H9 (cell line): ENCODE data around the gene CDKL4. TPM values are rescaled to one million over a fixed set of nuclear protein-coding genes. Genes with fewer than 3 reads are reported as not detected.

Experiments used
- DNase-seq: peaks from one replicate; pipeline ENCODE4 v3.0.0-alpha.2; 2017
- H2AFZ ChIP-seq: one replicate; pipeline ENCODE4 v1.6.1; 2013; ENCODE audit warnings: mild to moderate bottlenecking, low read length, control low read depth, moderate library complexity
- H2AK5ac ChIP-seq: 2 replicates; pipeline ENCODE4 v1.6.1; 2013; ENCODE audit warnings: low read length, control low read depth, mixed read lengths; ENCODE audit not compliant: insufficient read length
- H2BK120ac ChIP-seq: one replicate; pipeline ENCODE4 v1.6.1; 2013; ENCODE audit warnings: low read depth, mild to moderate bottlenecking, low read length, control low read depth, inconsistent platforms; ENCODE audit not compliant: poor library complexity, severe bottlenecking
- H2BK12ac ChIP-seq: 2 replicates; pipeline ENCODE4 v1.6.1; 2013; ENCODE audit warnings: low read length, control low read depth, mixed read lengths, low read depth; ENCODE audit not compliant: insufficient read length
- H2BK15ac ChIP-seq: 2 replicates; pipeline ENCODE4 v1.6.1; 2013; ENCODE audit warnings: low read depth, low read length, control low read depth
- H2BK20ac ChIP-seq: one replicate; pipeline ENCODE4 v1.6.1; 2013; ENCODE audit warnings: low read depth, mild to moderate bottlenecking, low read length, control low read depth, inconsistent platforms; ENCODE audit not compliant: poor library complexity, severe bottlenecking
- H2BK5ac ChIP-seq: 2 replicates; pipeline ENCODE4 v1.6.1; 2013; ENCODE audit warnings: low read length, control low read depth, mixed read lengths; ENCODE audit not compliant: insufficient read length
- H3K14ac ChIP-seq: 2 replicates; pipeline ENCODE4 v1.6.1; 2013; ENCODE audit warnings: low read length, control low read depth; ENCODE audit not compliant: insufficient read depth
- H3K18ac ChIP-seq: 2 replicates; pipeline ENCODE4 v1.6.1; 2013; ENCODE audit warnings: low read depth, mild to moderate bottlenecking, mixed read lengths, low read length, control low read depth; ENCODE audit not compliant: insufficient read length
- H3K23ac ChIP-seq: 2 replicates; pipeline ENCODE4 v1.6.1; 2013; ENCODE audit warnings: low read length, control low read depth, mixed read lengths, low read depth; ENCODE audit not compliant: insufficient read length
- H3K23me2 ChIP-seq: 2 replicates; pipeline ENCODE4 v1.6.1; 2013; ENCODE audit warnings: low read depth, mild to moderate bottlenecking, mixed read lengths, low read length, control low read depth; ENCODE audit not compliant: insufficient read length, poor library complexity, severe bottlenecking
- H3K27ac ChIP-seq: 2 replicates; pipeline ENCODE4 v1.5.1; 2013; ENCODE audit warnings: low read length, control low read depth, mixed read lengths, low read depth; ENCODE audit not compliant: insufficient read length
- H3K27me3 ChIP-seq: 2 replicates; pipeline ENCODE4 v1.6.1; 2013; ENCODE audit warnings: low read length, control low read depth, inconsistent platforms; ENCODE audit not compliant: insufficient read depth
- H3K4ac ChIP-seq: 2 replicates; pipeline ENCODE4 v1.6.1; 2013; ENCODE audit warnings: low read depth, mild to moderate bottlenecking, control low read depth, inconsistent platforms, low read length, moderate library complexity
- H3K4me1 ChIP-seq: 2 replicates; pipeline ENCODE4 v1.6.1; 2013; ENCODE audit warnings: low read length, control low read depth, inconsistent platforms; ENCODE audit not compliant: insufficient read depth
- H3K4me2 ChIP-seq: 2 replicates; pipeline ENCODE4 v1.6.1; 2013; ENCODE audit warnings: low read length, control low read depth, mixed read lengths; ENCODE audit not compliant: insufficient read length, insufficient read depth
- H3K56ac ChIP-seq: 2 replicates; pipeline ENCODE4 v1.6.1; 2013; ENCODE audit warnings: low read depth, mild to moderate bottlenecking, mixed read lengths, low read length, control low read depth; ENCODE audit not compliant: insufficient read length
- H3K79me1 ChIP-seq: 2 replicates; pipeline ENCODE4 v1.6.1; 2013; ENCODE audit warnings: low read depth, mild to moderate bottlenecking, moderate library complexity, low read length, control low read depth, inconsistent platforms; ENCODE audit not compliant: insufficient read depth, poor library complexity, severe bottlenecking
- H3K79me2 ChIP-seq: 2 replicates; pipeline ENCODE4 v1.6.1; 2013; ENCODE audit warnings: low read length, control low read depth, inconsistent platforms; ENCODE audit not compliant: insufficient read depth
- H3K9ac ChIP-seq: 2 replicates; pipeline ENCODE4 v1.6.1; 2013; ENCODE audit warnings: low read length, control low read depth, mixed read lengths; ENCODE audit not compliant: insufficient read length; ENCODE audit errors: extremely low read depth
- H3K9me3 ChIP-seq: one replicate; pipeline ENCODE4 v1.6.1; 2013; ENCODE audit warnings: low read depth, low read length, inconsistent platforms; ENCODE audit not compliant: control insufficient read depth
- H3T11ph ChIP-seq: one replicate; pipeline ENCODE4 v1.6.1; 2013; ENCODE audit warnings: mild to moderate bottlenecking, low read length, control low read depth, inconsistent platforms
- H4K20me1 ChIP-seq: one replicate; pipeline ENCODE4 v1.6.1; 2013; ENCODE audit not compliant: control insufficient read depth, insufficient read length, insufficient read depth
- H4K5ac ChIP-seq: 2 replicates; pipeline ENCODE4 v1.6.1; 2013; ENCODE audit warnings: low read depth, mild to moderate bottlenecking, mixed read lengths, low read length, control low read depth; ENCODE audit not compliant: insufficient read length
- H4K8ac ChIP-seq: replicated peaks from 2 replicates; pipeline ENCODE4 v1.6.1; 2013; ENCODE audit warnings: low read length, control low read depth, mixed read lengths, low read depth; ENCODE audit not compliant: insufficient read length
- H4K91ac ChIP-seq: 2 replicates; pipeline ENCODE4 v1.6.1; 2013; ENCODE audit warnings: low read depth, mild to moderate bottlenecking, moderate library complexity, mixed read lengths, low read length, control low read depth; ENCODE audit not compliant: insufficient read length
- H3K27ac Mint-ChIP-seq, 3 experiments: 2 replicates in 2 of 3; 3 replicates in 1 of 3; pipeline ENCODE4 v1.8.0; 2020 to 2021; ENCODE audit warnings: mixed read lengths in 3 of 3, mild to moderate bottlenecking in 1 of 3, moderate library complexity in 1 of 3
- H3K27me3 Mint-ChIP-seq: 2 replicates; pipeline ENCODE4 v1.8.0; 2021; ENCODE audit warnings: low read depth, mild to moderate bottlenecking, moderate library complexity, mixed read lengths
- H3K36me3 Mint-ChIP-seq, 3 experiments: 2 replicates in 2 of 3; 3 replicates in 1 of 3; pipeline ENCODE4 v1.8.0; 2020 to 2021; ENCODE audit warnings: low read depth in 3 of 3, mixed read lengths in 3 of 3; ENCODE audit not compliant: insufficient read depth in 1 of 3
- H3K4me1 Mint-ChIP-seq, 2 experiments: 2 replicates each; pipeline ENCODE4 v1.8.0; 2020; ENCODE audit warnings: mixed read lengths in 2 of 2
- H3K4me3 Mint-ChIP-seq, 2 experiments: 2 replicates in 1 of 2; 3 replicates in 1 of 2; pipeline ENCODE4 v1.8.0; 2020 to 2021; ENCODE audit warnings: mild to moderate bottlenecking in 2 of 2, mixed read lengths in 2 of 2, moderate library complexity in 1 of 2
- H3K9me3 Mint-ChIP-seq, 2 experiments: 2 replicates in 1 of 2; 3 replicates in 1 of 2; pipeline ENCODE4 v1.8.0; 2020; ENCODE audit warnings: mild to moderate bottlenecking in 2 of 2, mixed read lengths in 2 of 2, moderate library complexity in 1 of 2
- CTCF ChIP-seq: fragments of 200-600 bp; sonication (generic); conservative IDR thresholded peaks from 3 replicates; pipeline ENCODE4 v1.8.0; 2021; ENCODE audit warnings: antibody characterized with exemption, mild to moderate bottlenecking
- WGBS: extraction: QIAGEN DNeasy Blood & Tissue Kit; methylation state at CpG from one replicate; pipeline ENCODE4 v1.1.7; 2013; ENCODE audit warnings: missing lambda C conversion rate, low lambda C conversion rate, mixed read lengths; ENCODE audit not compliant: insufficient read length; ENCODE audit errors: extremely low coverage; 5-methylcytosine and 5-hydroxymethylcytosine counted together
- total RNA-seq: library from RNA; stranded (reverse); gene quantifications from 2 replicates; pipeline ENCODE4 v1.2.1, GENCODE V29; 2021

CDKL4 gene
- total RNA-seq, 1 experiment from 2014 or later, result not detected

- Histone ChIP-seq H2AFZ (no peak overlapping the region), H2BK15ac (no peak overlapping the region), H3K9ac (no peak overlapping the region), H3K4me2 (no peak overlapping the region), H4K5ac (no peak overlapping the region), H4K91ac (no peak overlapping the region), H3K56ac (no peak overlapping the region), H3T11ph (no peak overlapping the region), H4K20me1 (no peaks in the 10 kb centered on the region), H2AK5ac (no peak overlapping the region), H2BK5ac (no peak overlapping the region), H4K8ac (no peak overlapping the region), H2BK20ac (no peak overlapping the region), H3K27me3 (no peaks in the 10 kb centered on the region), H2BK120ac (no peak overlapping the region), H3K18ac (no peak overlapping the region), H3K79me1 (no peaks in the 10 kb centered on the region), H3K23ac (no peak overlapping the region), H3K23me2 (no peaks in the 10 kb centered on the region), H3K4me1 (no peaks in the 10 kb centered on the region), H3K14ac (no peak overlapping the region), H3K9me3 (no peaks in the 10 kb centered on the region), H2BK12ac (no peak overlapping the region), H3K27ac (no peak overlapping the region), H3K79me2 (no peaks in the 10 kb centered on the region), H3K4ac (no peak overlapping the region)
- Mint-ChIP-seq H3K4me1 (peaks cover 0 to 4% of the 10 kb centered on the region in 2 experiments; a peak in 2 of 4 replicates), H3K9me3 (no peaks in the 10 kb centered on the region), H3K36me3 (peaks cover 16 to 31% (median 16%) of the 10 kb centered on the region in 3 experiments; a peak in 6 of 7 replicates), H3K27me3 (no peaks in the 10 kb centered on the region), H3K4me3 (no peak overlapping the region), H3K27ac (peak overlapping the region in 1 of 3 experiments; percentile 73; a peak in 2 of 7 replicates)
- no peak for DNase-seq
- no CpG with 5 or more reads among the region's 1 CpG for WGBS
- TF ChIP-seq CTCF, result no peak
Measured at GRCh38 chr2:39264733-39265132, 21.0 kb upstream of the CDKL4 start.
